HG02763 (cell line): ENCODE measurements around the gene ZCCHC2.
A peak's percentile ranks its signal among the peaks of the same experiment; 100 is the strongest.

Experiments
- ATAC-seq: cut with Tn5 transposase; IDR thresholded peaks from one replicate; pipeline ENCODE4 v1.9.1; 2021; ENCODE audit warnings: mild to moderate bottlenecking, moderate library complexity; ENCODE audit not compliant: unreplicated experiment

Gene ZCCHC2

GRCh38 chr18:62509779-62510178 lies 13.0 kb upstream of the ZCCHC2 start:
- ATAC-seq, result no peak

GRCh38 chr18:62510789-62511188 lies 12.0 kb upstream of the ZCCHC2 start:
- no peak for ATAC-seq

- ATAC-seq, result no peak
Observed at GRCh38 chr18:62512532-62512931, 10.3 kb upstream of the ZCCHC2 start.

GRCh38 chr18:62512996-62513395 lies 9.8 kb upstream of the ZCCHC2 start:
- ATAC-seq, result no peak

- ATAC-seq, result no peak
Observed at GRCh38 chr18:62514570-62514969, 8.3 kb upstream of the ZCCHC2 start.

- ATAC-seq, result no peak
Observed at GRCh38 chr18:62516242-62516641, 6.6 kb upstream of the ZCCHC2 start.

- no peak for ATAC-seq
Observed at GRCh38 chr18:62518460-62519375, 4.1 kb upstream of the ZCCHC2 start.

GRCh38 chr18:62519684-62520083 lies 3.1 kb upstream of the ZCCHC2 start:
- ATAC-seq, result no peak

- ATAC-seq, result no peak
Observed at GRCh38 chr18:62521082-62521481, 1.7 kb upstream of the ZCCHC2 start.

GRCh38 chr18:62521593-62521992 lies 1.2 kb upstream of the ZCCHC2 start:
- ATAC-seq, result no peak

- peak; percentile 7 for ATAC-seq
Observed at GRCh38 chr18:62522178-62522503, 684 bp upstream of the ZCCHC2 start.

- no peak for ATAC-seq
Observed at GRCh38 chr18:62523255-62523588, 397 bp downstream of the ZCCHC2 start.

- peak; percentile 0 for ATAC-seq
Observed at GRCh38 chr18:62523631-62524439, 1.0 kb downstream of the ZCCHC2 start.

- ATAC-seq, result no peak
Observed at GRCh38 chr18:62524440-62525200, 1.8 kb downstream of the ZCCHC2 start.

GRCh38 chr18:62525608-62526007 lies 2.8 kb downstream of the ZCCHC2 start:
- no peak for ATAC-seq

- ATAC-seq, result no peak
Observed at GRCh38 chr18:62526098-62527025, 3.5 kb downstream of the ZCCHC2 start.

GRCh38 chr18:62529597-62529996 lies 6.8 kb downstream of the ZCCHC2 start:
- no peak for ATAC-seq

GRCh38 chr18:62531078-62531477 lies 8.3 kb downstream of the ZCCHC2 start:
- no peak for ATAC-seq

GRCh38 chr18:62531931-62532330 lies 9.1 kb downstream of the ZCCHC2 start:
- ATAC-seq, result no peak

- ATAC-seq, result no peak
Observed at GRCh38 chr18:62536005-62536404, 13.2 kb downstream of the ZCCHC2 start.
